Measurements from ENCODE around the gene HADHB. TPM values are rescaled to one million over a fixed set of nuclear protein-coding genes. Genes with fewer than 3 reads are reported as not detected.

The HADHB gene
- total RNA-seq: 144 and 176 TPM in 2 replicates

DNA sequence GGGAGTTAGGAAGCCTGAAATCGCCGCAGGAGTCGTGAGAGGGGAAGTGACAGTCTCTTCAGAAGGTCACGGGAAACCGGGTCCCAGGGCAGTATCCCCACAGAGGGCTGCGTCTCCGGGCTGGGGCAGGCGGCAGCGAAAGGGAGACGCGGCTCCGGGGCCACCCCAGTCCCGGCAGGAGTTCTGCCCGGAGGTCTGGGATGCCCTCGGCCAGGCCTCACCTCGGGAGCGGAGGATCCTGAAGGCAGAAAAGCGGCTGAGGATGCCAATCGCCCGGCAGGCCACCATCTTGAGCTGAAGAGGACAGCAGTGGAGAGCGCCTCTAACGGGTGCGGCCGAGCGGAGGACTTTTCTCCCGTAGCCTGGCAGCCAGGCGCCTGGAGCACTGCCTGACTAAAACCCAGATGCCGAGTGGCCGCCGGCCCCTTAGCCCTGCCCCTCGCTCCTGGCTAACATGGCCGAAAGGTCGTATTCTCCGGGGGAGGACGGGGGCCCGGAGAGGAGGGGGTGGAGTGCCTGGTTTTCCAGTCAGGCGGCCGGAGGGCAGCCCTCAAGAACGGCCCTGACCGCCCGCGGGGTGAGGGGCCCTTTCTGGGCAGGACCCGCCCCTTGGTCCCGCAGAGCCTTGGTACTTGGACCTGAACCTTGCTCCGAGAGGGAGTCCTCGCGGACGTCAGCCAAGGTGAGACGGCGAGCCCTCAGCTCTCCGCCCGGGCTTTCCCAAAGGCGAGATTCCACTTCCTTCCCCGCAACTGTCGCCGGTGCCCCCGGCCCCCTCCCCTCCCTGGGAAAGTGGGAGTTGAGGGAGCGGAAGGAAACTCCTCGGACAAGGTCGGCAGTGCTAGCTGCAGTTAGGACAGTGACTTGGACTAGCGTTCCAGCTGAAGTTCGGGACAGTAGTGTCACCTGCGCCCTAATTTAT is at the start of gene HADHB, which contains the start of gene HADHA:
Gene HADHB, plus strand, starts transcription at position 631 of the 922 bp plus-strand sequence. CDS start 9,316 bp downstream, outside the sequence.
Gene HADHA, minus strand, starts transcription at position 324 of the 922 bp plus-strand sequence. Its CDS starts 36 bp downstream, at position 288.

Other genes starting within 250 kb of the HADHB start
- 164 and 190 TPM in 2 replicates for gene RAB10, start 210.9 kb upstream of the HADHB start, total RNA-seq
- 1.3 TPM in 2 replicates for gene GAREM2, start 71.9 kb upstream of the HADHB start, total RNA-seq
- 173 and 238 TPM in 2 replicates for gene HADHA, start 307 bp upstream of the HADHB start, total RNA-seq
- 12.6 and 21.2 TPM in 2 replicates for gene SELENOI, start 101.2 kb downstream of the HADHB start, total RNA-seq
- not detected in 2 replicates for gene ADGRF3, start 101.8 kb downstream of the HADHB start, total RNA-seq
- 0.33 TPM in 1 of 2 replicates, not detected in the other for gene DRC1, start 157.0 kb downstream of the HADHB start, total RNA-seq
- not detected in 2 replicates for gene OTOF, start 233.2 kb downstream of the HADHB start, total RNA-seq